Measurements from ENCODE around the gene TBX6. TPM values are rescaled to one million over a fixed set of nuclear protein-coding genes. Genes with fewer than 3 reads are reported as not detected.

TBX6 gene
- total RNA-seq, 2 donors from 2014 or later: 1.8 to 2.6 TPM

DNA sequence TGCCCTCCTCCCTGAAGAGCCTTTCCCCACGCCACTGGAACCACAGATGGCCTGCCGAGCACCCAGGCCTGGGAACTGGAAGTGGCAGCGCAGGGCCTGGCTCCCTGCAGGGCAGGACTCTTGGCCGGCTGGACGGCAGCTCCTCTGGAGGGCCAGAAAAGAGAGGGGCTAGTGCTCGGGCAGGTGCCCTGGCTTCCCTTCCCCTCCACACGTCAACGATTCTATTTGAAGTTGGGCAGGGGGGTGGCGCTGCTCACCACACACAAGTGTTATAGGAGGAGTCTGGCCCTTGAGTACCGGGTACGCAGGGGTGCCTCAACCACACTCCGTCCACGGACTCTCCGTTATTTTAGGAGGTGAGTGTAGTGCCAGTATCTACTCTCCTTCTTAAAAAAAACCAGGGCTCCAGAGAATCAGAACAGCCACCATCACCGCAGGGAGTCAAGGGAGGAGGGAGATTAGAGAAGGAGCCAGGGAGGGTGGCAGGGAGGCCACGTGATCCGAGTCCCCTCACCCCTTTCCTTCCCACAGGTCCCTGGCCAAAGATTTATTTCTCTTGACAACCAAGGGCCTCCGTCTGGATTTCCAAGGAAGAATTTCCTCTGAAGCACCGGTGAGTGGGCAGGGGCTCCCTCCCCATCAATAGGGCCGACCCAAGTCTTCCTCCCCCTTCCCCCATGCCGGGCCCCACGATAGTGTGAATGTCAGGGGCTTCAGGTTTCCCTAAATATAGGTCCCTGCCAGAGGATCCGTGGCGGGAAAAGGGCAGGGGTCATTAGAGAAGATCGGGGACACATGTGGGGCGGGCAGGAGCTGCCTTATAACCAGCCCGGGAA is 27.6 kb downstream of the TBX6 start:
- H3K27ac ChIP-seq: peak overlapping the region; percentile 86 to 99 (median 94)
- DNase-seq (peak; percentile 75 to 85 (median 84)), ATAC-seq (peak; percentile 25)
- no peaks in the 10 kb centered on the region for H3K9me3 ChIP-seq
- intact Hi-C loops (cut with DNase I): no loop called here
- TF ChIP-seq, protein P1, sequence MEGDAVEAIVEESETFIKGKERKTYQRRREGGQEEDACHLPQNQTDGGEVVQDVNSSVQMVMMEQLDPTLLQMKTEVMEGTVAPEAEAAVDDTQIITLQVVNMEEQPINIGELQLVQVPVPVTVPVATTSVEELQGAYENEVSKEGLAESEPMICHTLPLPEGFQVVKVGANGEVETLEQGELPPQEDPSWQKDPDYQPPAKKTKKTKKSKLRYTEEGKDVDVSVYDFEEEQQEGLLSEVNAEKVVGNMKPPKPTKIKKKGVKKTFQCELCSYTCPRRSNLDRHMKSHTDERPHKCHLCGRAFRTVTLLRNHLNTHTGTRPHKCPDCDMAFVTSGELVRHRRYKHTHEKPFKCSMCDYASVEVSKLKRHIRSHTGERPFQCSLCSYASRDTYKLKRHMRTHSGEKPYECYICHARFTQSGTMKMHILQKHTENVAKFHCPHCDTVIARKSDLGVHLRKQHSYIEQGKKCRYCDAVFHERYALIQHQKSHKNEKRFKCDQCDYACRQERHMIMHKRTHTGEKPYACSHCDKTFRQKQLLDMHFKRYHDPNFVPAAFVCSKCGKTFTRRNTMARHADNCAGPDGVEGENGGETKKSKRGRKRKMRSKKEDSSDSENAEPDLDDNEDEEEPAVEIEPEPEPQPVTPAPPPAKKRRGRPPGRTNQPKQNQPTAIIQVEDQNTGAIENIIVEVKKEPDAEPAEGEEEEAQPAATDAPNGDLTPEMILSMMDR (IDR thresholded peaks at IDR 0.05): peak in 6 of 7 experiments; percentile 20 to 59 (median 46)
- peak; percentile 21 to 61 (median 56) for TF ChIP-seq POLR2A (IDR thresholded peaks at IDR 0.05)
- H3K36me3 ChIP-seq (replicated peaks in 1 of 2; ENCODE audit: insufficient read depth in 1 of 2, low read depth in 2 of 2): peaks cover 0 to 9% of the 10 kb centered on the region in 2 donors
- 3 to 4% methylated on average over 16 to 27 of the region's 27 CpGs for WGBS, 2 donors
- peaks cover 37% of the 10 kb centered on the region for H3K4me1 ChIP-seq
- H3K27me3 ChIP-seq: no peaks in the 10 kb centered on the region
- H3K4me3 ChIP-seq: peak overlapping the region; percentile 29 to 42

DNA sequence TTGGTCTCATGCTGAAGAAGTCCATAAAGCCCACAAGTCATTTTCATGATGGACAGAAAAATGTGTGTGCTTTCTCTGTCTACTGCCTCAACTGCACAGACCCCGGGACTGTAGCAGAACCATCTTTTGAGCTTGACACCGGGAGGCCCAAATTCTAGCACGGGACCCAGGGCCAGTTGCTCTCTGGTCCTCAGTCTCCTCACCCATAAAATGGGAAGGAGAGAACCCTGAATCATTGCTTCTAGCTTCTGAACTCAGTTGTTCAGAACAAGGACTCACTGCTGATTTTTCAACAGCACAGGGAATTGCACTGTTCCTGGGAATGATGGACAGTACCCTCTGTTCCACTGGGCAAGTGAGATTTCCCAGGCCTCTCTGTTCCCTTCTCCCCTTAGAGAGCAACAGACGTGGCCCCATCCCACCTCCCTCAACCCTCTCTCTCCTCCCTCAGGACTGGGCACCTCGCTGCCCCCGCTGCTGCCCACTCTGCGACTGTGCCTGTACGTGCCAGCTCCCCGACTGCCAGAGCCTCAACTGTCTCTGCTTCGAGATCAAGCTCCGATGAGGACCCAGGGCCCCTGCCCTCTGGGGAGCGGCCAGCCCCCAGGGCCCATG is 28.3 kb downstream of the TBX6 start:
- TF ChIP-seq POLR2A (IDR thresholded peaks at IDR 0.05): no peak
- TF ChIP-seq, protein P1 (IDR thresholded peaks at IDR 0.05): no peak
- 59 to 87% methylated on average over 7 to 12 of the region's 12 CpGs for WGBS, 2 donors
- no peaks in the 10 kb centered on the region for H3K9me3 ChIP-seq
- H3K27ac ChIP-seq: peak overlapping the region; percentile 86 to 99 (median 94)
- peaks cover 30% of the 10 kb centered on the region for H3K4me1 ChIP-seq
- no peaks in the 10 kb centered on the region for H3K27me3 ChIP-seq
- no peak overlapping the region for H3K4me3 ChIP-seq
- peaks cover 0 to 5% of the 10 kb centered on the region in 2 donors for H3K36me3 ChIP-seq (replicated peaks in 1 of 2; ENCODE audit: insufficient read depth in 1 of 2, low read depth in 2 of 2)
- intact Hi-C loops (cut with DNase I): no loop called here
- no peak for ATAC-seq
- no peak for DNase-seq

DNA sequence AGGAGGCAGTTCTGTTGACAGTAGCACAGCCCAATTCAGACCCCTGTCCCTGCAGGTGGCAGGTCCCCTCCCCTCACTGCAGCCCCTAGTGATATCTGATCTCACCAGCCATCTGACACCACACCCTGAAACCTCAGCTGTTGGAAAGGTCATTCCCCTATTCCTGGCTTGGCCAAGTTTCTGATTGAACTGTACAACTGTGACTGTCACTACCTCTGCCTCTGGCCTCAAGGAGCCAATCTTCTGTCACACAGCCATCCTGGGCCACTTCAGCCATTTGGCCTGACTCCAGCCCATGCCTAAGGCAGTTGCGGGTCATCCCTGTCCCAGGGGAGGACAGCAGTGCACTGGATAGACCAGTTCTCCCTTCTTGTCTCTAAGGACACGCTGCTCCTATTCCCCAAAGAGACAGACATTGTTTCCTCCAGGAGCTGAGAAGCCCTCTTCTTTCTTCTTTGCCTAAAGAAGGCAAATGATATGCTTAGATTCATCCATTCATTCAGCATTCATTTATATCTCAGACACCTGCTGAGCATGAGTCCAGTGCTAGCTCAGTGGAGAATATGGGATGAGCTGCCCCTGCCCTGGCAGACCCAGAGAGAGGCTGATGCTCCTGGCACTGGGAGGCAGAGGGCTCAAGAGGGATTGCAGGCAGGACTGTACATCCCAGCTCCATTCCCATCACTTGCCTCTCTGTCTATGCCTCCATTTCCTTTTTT is 30.7 kb downstream of the TBX6 start:
- Histone ChIP-seq H3K27me3 (no peaks in the 10 kb centered on the region), H3K27ac (no peak overlapping the region), H3K4me1 (peaks cover 15% of the 10 kb centered on the region), H3K36me3 (replicated peaks in 1 of 2; ENCODE audit: insufficient read depth in 1 of 2, low read depth in 2 of 2) (no peaks in the 10 kb centered on the region), H3K9me3 (no peaks in the 10 kb centered on the region), H3K4me3 (no peak overlapping the region)
- WGBS, 2 donors: 60 to 67% methylated on average over 2 of the region's 2 CpGs
- ATAC-seq: no peak
- no peak for DNase-seq
- intact Hi-C loops (cut with DNase I): no loop called here
- TF ChIP-seq, protein P1 (IDR thresholded peaks at IDR 0.05): no peak
- no peak for TF ChIP-seq POLR2A (IDR thresholded peaks at IDR 0.05)

DNA sequence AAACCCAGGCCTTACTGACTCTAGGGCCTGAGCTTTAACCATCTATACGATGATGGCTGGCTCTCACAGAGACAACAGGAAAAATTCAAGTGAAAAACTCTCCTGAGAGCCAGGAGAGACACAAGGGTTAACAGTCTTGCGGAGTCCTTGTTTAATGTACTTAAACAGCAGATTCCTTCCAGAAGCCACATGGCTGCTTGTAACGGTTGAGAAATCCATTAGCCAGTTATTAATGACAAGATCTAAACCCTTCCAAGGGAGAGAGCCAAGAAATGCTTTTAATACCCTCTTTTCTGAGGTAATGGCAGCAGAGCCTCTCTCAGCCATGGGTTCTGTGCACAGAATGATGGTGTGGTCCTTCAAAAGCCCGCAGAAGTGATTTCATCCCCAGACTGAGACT is 31.4 kb downstream of the TBX6 start:
- intact Hi-C loops (cut with DNase I): no loop called here
- no peak overlapping the region for H3K4me3 ChIP-seq
- H3K27ac ChIP-seq: no peak overlapping the region
- H3K9me3 ChIP-seq: no peaks in the 10 kb centered on the region
- ATAC-seq (no peak), DNase-seq (no peak)
- no peaks in the 10 kb centered on the region for H3K36me3 ChIP-seq (replicated peaks in 1 of 2; ENCODE audit: insufficient read depth in 1 of 2, low read depth in 2 of 2)
- no peaks in the 10 kb centered on the region for H3K27me3 ChIP-seq
- 86 to 87% methylated on average over 4 of the region's 4 CpGs for WGBS, 2 donors
- H3K4me1 ChIP-seq: peaks cover 22% of the 10 kb centered on the region
- TF ChIP-seq, protein P1 (IDR thresholded peaks at IDR 0.05): no peak
- no peak for TF ChIP-seq POLR2A (IDR thresholded peaks at IDR 0.05)

Measured in body of pancreas (tissue), 4 donors.